K562 (cell line): ENCODE results near the gene BTN3A1. TPM values are rescaled to one million over a fixed set of nuclear protein-coding genes. Genes with fewer than 3 reads are reported as not detected.

Experiments
- ATAC-seq: fragments of 200-7000 bp; cut with Tn5 transposase; 3 replicates; pipeline ENCODE4 v1.9.1; 2020; ENCODE audit warnings: moderate library complexity
- BruUV-seq: library from RNA; stranded (reverse); fragments of 400-500 nt; replicated peaks from 2 replicates; lab custom pipeline; 2021; lab: Mats Ljungman, UMichigan
- CTCF ChIA-PET: fragments of 300-600 bp; formaldehyde crosslinking; extraction: SDS; loops from one replicate; lab custom pipeline; 2021; ENCODE audit warnings: low intra/inter-chr PET ratio; lab: Yijun Ruan, JAX
- POLR2A ChIA-PET: fragments of 300-600, 350-650 bp; sonication (Branson Sonifier 250); formaldehyde crosslinking; extraction: SDS; loops from one replicate; lab custom pipeline; 2021; ENCODE audit warnings: antibody characterized with exemption, inconsistent platforms; lab: Yijun Ruan, JAX
- DNase-seq, 4 experiments: peaks; one replicate each; pipeline versions ENCODE4 v3.0.0 to v3.0.0-alpha.2; 2011 to 2018; ENCODE audit warnings: low spot score in 3 of 4, mixed read lengths in 3 of 4; ENCODE audit errors: extremely low read depth in 1 of 4
- FAIRE-seq: peaks from 2 replicates; lab custom pipeline; 2011; peaks lifted over from hg19 to GRCh38; lab: Jason Lieb, UNC
- H2AFZ ChIP-seq: 2 replicates; pipeline ENCODE4 v1.6.0; 2011; ENCODE audit warnings: low read depth, low read length, control low read depth, inconsistent platforms
- H3K27ac ChIP-seq: fragments of 200-600 bp; 3 replicates; pipeline ENCODE4 v1.8.0; 2011; ENCODE audit warnings: low read depth, mild to moderate bottlenecking, control low read depth, inconsistent platforms, low read length, moderate library complexity, mixed read lengths; ENCODE audit errors: extremely low read depth
- H3K27me3 ChIP-seq, 2 experiments: fragments of 300-600 bp in 1 of 2; 2 replicates in 1 of 2; 3 replicates in 1 of 2; pipeline versions ENCODE4 v1.6.0 to v1.8.0; 2011; ENCODE audit warnings: inconsistent platforms in 2 of 2, low read length in 2 of 2, mild to moderate bottlenecking in 1 of 2, mixed read lengths in 1 of 2, moderate library complexity in 1 of 2; ENCODE audit not compliant: control insufficient read depth in 2 of 2, insufficient read depth in 2 of 2
- H3K36me3 ChIP-seq: fragments of 300-600 bp; 3 replicates; pipeline ENCODE4 v1.8.0; 2011; ENCODE audit warnings: mild to moderate bottlenecking, low read length, inconsistent platforms; ENCODE audit not compliant: control insufficient read depth, insufficient read depth
- H3K4me1 ChIP-seq, 2 experiments: fragments of 200-600 bp in 1 of 2; replicated peaks in 1 of 2; 2 replicates in 1 of 2; 3 replicates in 1 of 2; pipeline versions ENCODE4 v1.5.1 to v1.8.0; 2011; ENCODE audit warnings: inconsistent platforms in 2 of 2, low read length in 2 of 2, mild to moderate bottlenecking in 1 of 2, mixed read lengths in 1 of 2, moderate library complexity in 1 of 2; ENCODE audit not compliant: control insufficient read depth in 2 of 2, insufficient read depth in 2 of 2
- H3K4me2 ChIP-seq: 2 replicates; pipeline ENCODE4 v1.6.1; 2011; ENCODE audit warnings: low read length, control low read depth, inconsistent platforms, mixed read lengths; ENCODE audit not compliant: insufficient read depth
- H3K4me3 ChIP-seq: fragments of 200-600 bp; sonication (generic), shearing (Covaris generic); 2 replicates; pipeline ENCODE4 v1.5.1; 2016; ENCODE audit warnings: control low read depth, inconsistent platforms
- H3K79me2 ChIP-seq: fragments of 200-600 bp; 3 replicates; pipeline ENCODE4 v1.8.0; 2011; ENCODE audit warnings: low read length, inconsistent platforms; ENCODE audit not compliant: control insufficient read depth, insufficient read depth
- H3K9ac ChIP-seq, 2 experiments: 2 replicates each; pipeline versions ENCODE4 v1.6.0 to v1.6.1; 2011; ENCODE audit warnings: low read depth in 2 of 2, low read length in 2 of 2, control low read depth in 1 of 2, inconsistent platforms in 1 of 2, mild to moderate bottlenecking in 1 of 2, mixed read lengths in 1 of 2; ENCODE audit not compliant: insufficient read depth in 1 of 2
- H3K9me1 ChIP-seq: one replicate; pipeline ENCODE4 v1.6.0; 2011; ENCODE audit warnings: inconsistent platforms, mild to moderate bottlenecking, low read length, moderate library complexity; ENCODE audit not compliant: control insufficient read depth, insufficient read depth
- H3K9me3 ChIP-seq: replicated peaks from 2 replicates; pipeline ENCODE4 v1.5.1; 2011; ENCODE audit warnings: low read depth, low read length, inconsistent platforms; ENCODE audit not compliant: control insufficient read depth, insufficient read depth
- H4K20me1 ChIP-seq: replicated peaks from 2 replicates; pipeline ENCODE4 v1.6.1; 2011; ENCODE audit warnings: low read length, inconsistent platforms, mixed read lengths; ENCODE audit not compliant: control insufficient read depth, insufficient read depth
- CEBPB ChIP-seq: fragments of 450-650 bp; IDR thresholded peaks from 2 replicates; pipeline ENCODE4 v1.6.1; 2016; ENCODE audit warnings: missing genetic modification characterization, missing compliant biosample characterization
- FOSL1 ChIP-seq: fragments of 200-800 bp; sonication (Bioruptor generic); conservative IDR thresholded peaks from 2 replicates; pipeline ENCODE4 v1.6.1; 2016; ENCODE audit warnings: missing genetic modification characterization, missing compliant biosample characterization
- HDAC3 ChIP-seq: fragments of 450-650 bp; IDR thresholded peaks from 2 replicates; pipeline ENCODE4 v1.6.1; 2018; ENCODE audit warnings: borderline replicate concordance, mild to moderate bottlenecking, moderate library complexity; ENCODE audit not compliant: partially characterized antibody
- NFIC ChIP-seq: fragments of 450-650 bp; IDR thresholded peaks from 2 replicates; pipeline ENCODE4 v1.6.1; 2017; ENCODE audit warnings: mild to moderate bottlenecking, inconsistent platforms
- NR4A1 ChIP-seq, 2 experiments: fragments of 250-450 bp in 1 of 2; fragments of 450-650 bp in 1 of 2; sonication (Bioruptor Pico) in 1 of 2; IDR thresholded peaks; 2 replicates each; pipeline versions ENCODE4 v1.4.0 to v1.6.1; 2016 to 2020; ENCODE audit warnings: mild to moderate bottlenecking in 2 of 2, missing compliant biosample characterization in 1 of 2, missing genetic modification characterization in 1 of 2, moderate library complexity in 1 of 2
- POLR2B ChIP-seq: fragments of 450-650 bp; IDR thresholded peaks from 2 replicates; pipeline ENCODE4 v1.6.1; 2018; ENCODE audit warnings: low read depth; ENCODE audit not compliant: partially characterized antibody
- POLR2H ChIP-seq: IDR thresholded peaks from 2 replicates; pipeline ENCODE4 v1.6.1; 2016; ENCODE audit warnings: missing genetic modification characterization, low read depth, mild to moderate bottlenecking, control low read depth, missing compliant biosample characterization, moderate library complexity
- SPI1 ChIP-seq: IDR thresholded peaks from 2 replicates; pipeline ENCODE4 v1.6.1; 2011; ENCODE audit warnings: low read depth, low read length, control low read depth, borderline replicate concordance
- STAG1 ChIP-seq: sonication (generic); formaldehyde crosslinking; IDR thresholded peaks from 2 replicates; pipeline ENCODE4 v1.5.0; 2020; ENCODE audit warnings: missing genetic modification reagents, borderline replicate concordance
- TFAM ChIP-seq: fragments of 250-450 bp; sonication (Bioruptor Pico); conservative IDR thresholded peaks from 2 replicates; pipeline ENCODE4 v1.5.0; 2021; ENCODE audit warnings: mild to moderate bottlenecking, moderate library complexity
- ZFX ChIP-seq: sonication (generic); formaldehyde crosslinking; IDR thresholded peaks from 2 replicates; pipeline ENCODE4 v1.8.0; 2022; ENCODE audit warnings: mild to moderate bottlenecking, missing genetic modification reagents, moderate library complexity
- WGBS: fragments of 100-300 bp; shearing (Covaris generic); methylation state at CpG from one replicate; pipeline ENCODE4 v1.1.6; 2016; ENCODE audit warnings: low coverage, mixed read lengths; ENCODE audit not compliant: insufficient coverage; ENCODE audit errors: missing lambda C conversion rate; 5-methylcytosine and 5-hydroxymethylcytosine counted together
- in situ Hi-C: fragments of 300-500 bp; cut with MboI; formaldehyde crosslinking; loops from 4 replicates; pipeline ENCODE4 v1.15.0; 2018; ENCODE audit warnings: inconsistent platforms, mixed read lengths
- intact Hi-C: fragments of 100-400 bp; cut with micrococcal nuclease; formaldehyde crosslinking; loops from 2 replicates; pipeline ENCODE4 v1.14.2; 2022
- polyA plus RNA-seq, 8 experiments: library from polyadenylated mRNA; depleted of rRNA in 4 of 8; stranded (reverse) in 5 of 8; unstranded in 3 of 8; fragments of >200 nt; fragmentation: Nextera tagmentation in 2 of 8; fragmentation: Illumina TruSeq in 1 of 8; extraction: Ambion mirVana in 2 of 8; extraction: Trizol in 1 of 8; gene quantifications; 2 replicates each; pipeline versions ENCODE4 v1.2.1 to v1.2.3, GENCODE V29; 2011 to 2014; ENCODE audit warnings: inconsistent platforms in 1 of 8, missing spikeins in 1 of 8
- total RNA-seq, 7 experiments: library from RNA; depleted of rRNA in 6 of 7; stranded (reverse); fragments of >200 nt in 6 of 7; fragmentation: Illumina TruSeq in 2 of 7; extraction: Trizol in 2 of 7; gene quantifications; 2 replicates each; pipeline versions ENCODE4 v1.2.1 to v1.2.3, GENCODE V29; 2011 to 2021; ENCODE audit warnings: low replicate concordance in 1 of 7
- TF ChIP-seq, protein P1 (sequence below): sonication (generic); formaldehyde crosslinking; IDR thresholded peaks from 2 replicates; pipeline ENCODE4 v1.9.0; 2022; ENCODE audit warnings: mild to moderate bottlenecking, missing genetic modification reagents
- TF ChIP-seq, protein P2 (sequence below): sonication (generic); formaldehyde crosslinking; IDR thresholded peaks from 2 replicates; pipeline ENCODE4 v1.8.1; 2023; ENCODE audit warnings: mild to moderate bottlenecking, missing genetic modification reagents

Gene BTN3A1
- total and polyA plus RNA-seq, 9 of the 15 experiments (the other 6 are each of a cell fraction or from before 2014, with no cell fraction given): 0.84 to 8.5 (median 3.9) TPM

DNA sequence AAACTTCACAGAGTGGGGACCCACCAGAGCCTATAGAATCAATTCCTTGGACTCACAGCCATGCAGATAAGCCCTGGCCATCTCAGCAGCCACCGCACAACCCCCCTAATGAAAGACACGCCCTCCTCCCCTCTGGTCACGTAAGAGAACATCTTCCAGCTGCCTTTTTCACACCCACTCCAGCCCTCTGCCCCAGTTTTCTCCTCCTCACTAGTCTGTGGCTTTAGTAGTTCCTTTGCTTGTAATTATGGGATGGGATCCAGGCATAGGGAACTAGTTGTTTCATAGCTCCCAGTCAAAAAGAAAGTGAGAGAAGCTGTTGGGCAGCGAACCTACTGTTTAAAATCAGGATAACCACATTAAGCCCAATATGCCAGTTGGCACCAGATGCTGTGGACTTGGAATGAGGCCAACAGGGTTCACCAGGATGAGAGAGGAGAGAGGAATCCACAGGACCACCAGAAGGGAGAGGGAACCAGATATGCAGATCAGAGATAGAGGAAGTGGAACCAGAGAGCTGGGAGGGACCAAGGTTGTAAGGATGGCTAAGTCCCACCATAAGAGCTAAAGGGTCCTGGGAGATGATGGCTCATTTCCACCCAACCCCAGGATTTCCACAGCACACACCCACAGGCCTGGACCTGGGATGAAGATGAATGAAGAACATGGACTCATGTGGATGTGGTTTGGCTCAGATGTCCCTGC is 9.0 kb upstream of the BTN3A1 start (continued):
- TF ChIP-seq STAG1 (CRISPR knock-in tag) (no peak), ZFX (CRISPR knock-in tag) (no peak), NR4A1 (CRISPR knock-in tag; IDR thresholded peaks at IDR 0.05) (no peak), NR4A1 (tag; IDR thresholded peaks at IDR 0.05) (no peak), POLR2B (peak; percentile 39), SPI1 (peak; percentile 77; the same call in 1 of the 2 replicates)
- TF ChIP-seq, protein P1, sequence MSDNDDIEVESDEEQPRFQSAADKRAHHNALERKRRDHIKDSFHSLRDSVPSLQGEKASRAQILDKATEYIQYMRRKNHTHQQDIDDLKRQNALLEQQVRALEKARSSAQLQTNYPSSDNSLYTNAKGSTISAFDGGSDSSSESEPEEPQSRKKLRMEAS (CRISPR knock-in tag): no peak

DNA sequence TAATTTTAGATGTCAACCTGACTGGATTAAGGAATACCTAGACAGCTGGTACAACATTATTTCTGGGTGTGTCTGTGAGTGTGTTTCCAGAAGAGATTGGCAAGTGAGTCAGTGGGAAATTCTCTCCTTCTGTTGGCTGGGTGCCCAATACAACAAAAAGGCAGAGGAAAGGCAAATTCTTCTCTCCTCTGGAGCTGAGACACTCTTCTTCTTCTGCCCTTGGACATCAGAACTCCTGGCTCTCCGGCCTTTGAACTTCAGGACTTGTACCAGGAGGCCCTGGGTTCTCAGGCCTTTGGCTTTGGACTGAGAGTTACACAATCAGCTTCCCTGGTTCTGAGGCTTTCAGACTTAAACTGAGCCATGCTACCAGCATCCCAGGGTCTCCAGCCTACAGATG is 7.8 kb upstream of the BTN3A1 start:
- in situ Hi-C loops: no loop called here
- FAIRE-seq (peak; percentile 32), DNase-seq (peak in 1 of 4 experiments; percentile 47), ATAC-seq (no peak)
- H3K4me1 ChIP-seq: peaks cover 0 to 17% of the 10 kb centered on the region in 2 experiments; a peak in 4 of 5 replicates
- POLR2A ChIA-PET: interaction anchor here (0.6 to 1.7 kb wide), 3 partner anchors 10 to 259 kb away, joined by 3 to 9 read pairs (median 3); partner anchors contain the start of gene BTN2A2
- H3K4me3 ChIP-seq: no peak overlapping the region
- H3K9me1 ChIP-seq: no peaks in the 10 kb centered on the region
- H4K20me1 ChIP-seq: no peaks in the 10 kb centered on the region
- TF ChIP-seq CEBPB (tag) (peak; percentile 70), POLR2H (tag) (no peak), NFIC (peak; percentile 95), HDAC3 (no peak), FOSL1 (tag) (peak; percentile 62), TFAM (CRISPR knock-in tag) (no peak)
- TF ChIP-seq, protein P2, sequence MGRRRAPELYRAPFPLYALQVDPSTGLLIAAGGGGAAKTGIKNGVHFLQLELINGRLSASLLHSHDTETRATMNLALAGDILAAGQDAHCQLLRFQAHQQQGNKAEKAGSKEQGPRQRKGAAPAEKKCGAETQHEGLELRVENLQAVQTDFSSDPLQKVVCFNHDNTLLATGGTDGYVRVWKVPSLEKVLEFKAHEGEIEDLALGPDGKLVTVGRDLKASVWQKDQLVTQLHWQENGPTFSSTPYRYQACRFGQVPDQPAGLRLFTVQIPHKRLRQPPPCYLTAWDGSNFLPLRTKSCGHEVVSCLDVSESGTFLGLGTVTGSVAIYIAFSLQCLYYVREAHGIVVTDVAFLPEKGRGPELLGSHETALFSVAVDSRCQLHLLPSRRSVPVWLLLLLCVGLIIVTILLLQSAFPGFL (CRISPR knock-in tag): 0 out of 2 replicates have a peak, but pooled peaks have one; percentile 54
- no peak overlapping the region for H2AFZ ChIP-seq
- CTCF ChIA-PET: no interaction called here
- no peaks in the 10 kb centered on the region for H3K27me3 ChIP-seq
- no peaks in the 10 kb centered on the region for H3K79me2 ChIP-seq
- no TSS peak for BruUV-seq
- 50% methylated on average over 1 of the region's 1 CpG for WGBS
- intact Hi-C loops: no loop called here
- H3K27ac ChIP-seq: no peak overlapping the region
- H3K9ac ChIP-seq: no peak overlapping the region
- no peak overlapping the region for H3K4me2 ChIP-seq
- H3K36me3 ChIP-seq: 0 out of 3 replicates have a peak, but pooled peaks cover 2% of the 10 kb centered on the region
- no peaks in the 10 kb centered on the region for H3K9me3 ChIP-seq
